ENCODE measurements around the gene MAOB.

Gene MAOB

GRCh38 chrX:43718081-43718480 is 164.2 kb downstream of the MAOB start:
- no peak for TF ChIP-seq CTCF (IDR thresholded peaks at IDR 0.05; ENCODE audit: borderline replicate concordance, insufficient read depth, low read depth, low read length)
- no peak overlapping the region for H3K4me3 ChIP-seq (ENCODE audit: low read depth, low read length)

- no peak for TF ChIP-seq CTCF (IDR thresholded peaks at IDR 0.05; ENCODE audit: borderline replicate concordance, insufficient read depth, low read depth, low read length)
- H3K4me3 ChIP-seq (ENCODE audit: low read depth, low read length): no peak overlapping the region
Observed at GRCh38 chrX:43717161-43717560, 165.1 kb downstream of the MAOB start.

- TF ChIP-seq CTCF (IDR thresholded peaks at IDR 0.05; ENCODE audit: borderline replicate concordance, insufficient read depth, low read depth, low read length): no peak
- H3K4me3 ChIP-seq (ENCODE audit: low read depth, low read length): no peak overlapping the region
Observed at GRCh38 chrX:43716696-43717095, 165.6 kb downstream of the MAOB start.

Measured in GM12875 (cell line).